ENCODE results near the gene NAV3. TPM values are rescaled to one million over a fixed set of nuclear protein-coding genes. Genes with fewer than 3 reads are reported as not detected.

The NAV3 gene
- total RNA-seq, 4 donors from 2014 or later: 4.6 to 10.7 (median 6.6) TPM

DNA sequence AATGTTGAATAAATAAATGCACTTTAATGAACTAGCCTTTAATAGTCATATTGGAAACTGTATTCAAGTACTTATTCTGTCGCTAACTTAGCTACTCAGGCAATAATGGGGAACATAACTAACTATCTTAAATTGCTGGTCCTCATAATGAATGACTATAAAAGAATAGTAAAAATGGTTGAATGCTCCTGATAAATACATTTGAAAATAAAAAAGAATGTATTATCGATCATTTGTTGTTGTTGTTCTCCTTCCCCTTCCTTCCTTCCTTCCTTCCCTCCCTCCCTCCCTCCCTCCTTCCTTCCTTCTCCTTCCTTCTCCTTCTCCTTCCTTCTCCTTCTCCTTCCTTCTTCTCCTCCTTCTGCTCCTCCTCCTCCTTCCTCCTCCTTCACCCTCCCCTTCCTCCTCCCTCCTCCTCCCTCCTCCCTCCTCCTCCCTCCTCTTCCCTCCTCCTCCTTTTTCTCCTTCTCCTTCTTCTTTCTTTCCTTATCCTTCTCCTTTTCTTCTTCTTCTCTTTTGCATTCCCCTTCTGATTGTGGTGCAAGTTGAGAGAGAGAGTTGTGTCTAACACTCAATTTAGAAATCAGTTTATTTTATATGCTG lies 133.0 kb downstream of the NAV3 start:
- no peak overlapping the region for H3K4me3 ChIP-seq
- H3K9me3 ChIP-seq: no peaks in the 10 kb centered on the region
- H3K36me3 ChIP-seq: no peaks in the 10 kb centered on the region
- 82 to 90% methylated on average over 2 of the region's 2 CpGs for WGBS, 2 donors (ENCODE audit: low coverage in 1 of 2)
- no peaks in the 10 kb centered on the region for H3K4me1 ChIP-seq
- no peaks in the 10 kb centered on the region for H3K27me3 ChIP-seq
- TF ChIP-seq, protein P1, sequence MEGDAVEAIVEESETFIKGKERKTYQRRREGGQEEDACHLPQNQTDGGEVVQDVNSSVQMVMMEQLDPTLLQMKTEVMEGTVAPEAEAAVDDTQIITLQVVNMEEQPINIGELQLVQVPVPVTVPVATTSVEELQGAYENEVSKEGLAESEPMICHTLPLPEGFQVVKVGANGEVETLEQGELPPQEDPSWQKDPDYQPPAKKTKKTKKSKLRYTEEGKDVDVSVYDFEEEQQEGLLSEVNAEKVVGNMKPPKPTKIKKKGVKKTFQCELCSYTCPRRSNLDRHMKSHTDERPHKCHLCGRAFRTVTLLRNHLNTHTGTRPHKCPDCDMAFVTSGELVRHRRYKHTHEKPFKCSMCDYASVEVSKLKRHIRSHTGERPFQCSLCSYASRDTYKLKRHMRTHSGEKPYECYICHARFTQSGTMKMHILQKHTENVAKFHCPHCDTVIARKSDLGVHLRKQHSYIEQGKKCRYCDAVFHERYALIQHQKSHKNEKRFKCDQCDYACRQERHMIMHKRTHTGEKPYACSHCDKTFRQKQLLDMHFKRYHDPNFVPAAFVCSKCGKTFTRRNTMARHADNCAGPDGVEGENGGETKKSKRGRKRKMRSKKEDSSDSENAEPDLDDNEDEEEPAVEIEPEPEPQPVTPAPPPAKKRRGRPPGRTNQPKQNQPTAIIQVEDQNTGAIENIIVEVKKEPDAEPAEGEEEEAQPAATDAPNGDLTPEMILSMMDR (IDR thresholded peaks at IDR 0.05): no peak
- TF ChIP-seq POLR2AphosphoS5 (IDR thresholded peaks at IDR 0.05) (no peak), EP300 (IDR thresholded peaks at IDR 0.05) (no peak), POLR2A (IDR thresholded peaks at IDR 0.05) (no peak)
- ATAC-seq: no peak
- H3K27ac ChIP-seq: no peak overlapping the region

DNA sequence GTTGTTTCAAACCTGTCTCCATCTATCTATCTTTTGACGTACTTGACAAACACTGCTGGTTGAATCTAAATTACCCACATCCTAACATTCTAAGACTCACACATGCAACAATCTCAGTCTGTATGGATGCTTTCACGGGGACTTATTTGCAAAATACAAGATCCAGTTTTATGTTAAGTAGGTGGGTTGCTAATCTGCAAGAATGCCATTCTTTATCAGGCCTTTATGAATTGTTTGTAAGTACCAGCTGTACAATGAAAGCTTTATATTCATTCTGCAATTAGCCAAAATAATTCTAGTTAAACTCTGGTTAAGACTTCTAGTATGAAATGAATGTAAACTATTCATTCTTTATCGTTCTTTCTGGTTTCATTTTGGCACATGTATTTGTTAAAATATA lies 135.1 kb downstream of the NAV3 start:
- Histone ChIP-seq H3K36me3 (no peaks in the 10 kb centered on the region), H3K27ac (no peak overlapping the region), H3K27me3 (no peaks in the 10 kb centered on the region), H3K4me3 (no peak overlapping the region), H3K9me3 (no peaks in the 10 kb centered on the region), H3K4me1 (no peaks in the 10 kb centered on the region)
- WGBS, 2 donors (ENCODE audit: low coverage in 1 of 2): 25 to 52% methylated on average over 2 to 3 of the region's 3 CpGs
- TF ChIP-seq, protein P1 (IDR thresholded peaks at IDR 0.05): no peak
- TF ChIP-seq EP300 (IDR thresholded peaks at IDR 0.05) (no peak), POLR2AphosphoS5 (IDR thresholded peaks at IDR 0.05) (no peak)
- ATAC-seq: no peak

DNA sequence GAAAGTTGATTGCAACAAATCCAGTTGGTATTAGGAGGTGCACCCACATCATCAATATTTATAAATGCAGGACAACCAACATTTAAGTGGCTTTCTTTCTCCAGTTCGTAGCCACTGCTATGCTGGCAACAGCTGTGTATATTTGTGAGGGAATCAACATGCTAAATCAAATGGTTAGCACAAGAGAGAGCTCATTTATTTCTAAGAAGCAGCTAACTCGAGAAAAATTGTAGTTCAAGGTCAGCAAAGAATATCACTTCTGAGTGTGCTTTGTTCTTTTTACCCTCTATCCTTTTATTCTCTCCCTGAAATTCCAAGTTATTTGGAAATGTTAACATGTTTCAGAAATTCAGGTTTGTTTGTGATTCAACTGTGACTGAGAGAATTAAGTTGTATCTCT lies 137.3 kb downstream of the NAV3 start:
- Histone ChIP-seq H3K36me3 (no peaks in the 10 kb centered on the region), H3K9me3 (no peaks in the 10 kb centered on the region), H3K4me1 (no peaks in the 10 kb centered on the region), H3K27ac (no peak overlapping the region), H3K4me3 (no peak overlapping the region), H3K27me3 (no peaks in the 10 kb centered on the region)
- TF ChIP-seq EP300 (IDR thresholded peaks at IDR 0.05) (no peak), POLR2AphosphoS5 (IDR thresholded peaks at IDR 0.05) (no peak)
- TF ChIP-seq, protein P1 (IDR thresholded peaks at IDR 0.05): no peak
- 43 to 54% methylated on average over 2 of the region's 2 CpGs for WGBS, 2 donors (ENCODE audit: low coverage in 1 of 2)
- ATAC-seq: no peak

DNA sequence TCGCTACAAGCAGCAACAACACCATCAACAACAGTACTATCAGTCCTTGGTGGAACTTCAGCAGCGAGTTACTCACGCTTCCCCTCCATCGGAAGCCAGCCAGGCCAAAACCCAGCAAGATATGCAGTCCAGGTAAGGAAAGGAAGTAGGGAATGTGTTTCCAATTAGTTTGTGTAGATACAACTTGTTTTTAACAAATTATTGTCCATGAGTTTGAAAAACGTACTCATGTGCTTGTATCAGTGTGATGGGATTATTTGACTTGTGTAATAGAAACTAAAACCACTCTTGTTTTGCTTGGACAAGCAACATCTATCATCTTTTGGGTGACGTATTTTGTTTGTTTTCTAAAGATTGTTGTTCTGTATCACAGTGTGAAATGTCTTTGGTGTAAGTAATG lies 137.9 kb downstream of the NAV3 start:
- Histone ChIP-seq H3K4me3 (no peak overlapping the region), H3K36me3 (no peaks in the 10 kb centered on the region)
- ATAC-seq: no peak

DNA sequence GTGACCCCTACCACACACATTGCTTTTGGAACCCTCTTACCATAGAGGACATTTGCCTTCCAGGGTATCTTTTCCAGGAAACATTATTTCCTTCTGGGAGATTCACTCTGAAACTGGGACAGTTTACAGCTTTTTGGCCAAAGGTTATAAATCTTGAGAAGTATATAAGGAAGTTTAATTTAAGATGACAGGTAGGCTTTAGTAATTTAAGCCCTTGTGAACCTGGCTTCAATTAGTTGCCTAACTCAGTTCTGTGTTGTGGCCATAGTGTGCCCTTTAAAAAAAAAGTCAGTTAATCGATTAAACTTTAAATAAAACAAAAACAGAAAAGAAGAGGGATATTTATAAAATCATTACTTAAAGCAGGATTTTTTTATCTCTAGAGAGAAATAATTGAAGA lies 142.9 kb downstream of the NAV3 start:
- no peaks in the 10 kb centered on the region for H3K27me3 ChIP-seq
- H3K4me1 ChIP-seq: no peaks in the 10 kb centered on the region
- TF ChIP-seq EP300 (IDR thresholded peaks at IDR 0.05): no peak
- TF ChIP-seq POLR2A (IDR thresholded peaks at IDR 0.05): no peak
- TF ChIP-seq, protein P1 (IDR thresholded peaks at IDR 0.05): no peak
- no peak for TF ChIP-seq POLR2AphosphoS5 (IDR thresholded peaks at IDR 0.05)
- 17 to 60% methylated on average over 1 of the region's 1 CpG for WGBS, 2 donors (ENCODE audit: low coverage in 1 of 2)
- H3K9me3 ChIP-seq: no peaks in the 10 kb centered on the region
- ATAC-seq: no peak
- H3K36me3 ChIP-seq: no peaks in the 10 kb centered on the region
- H3K4me3 ChIP-seq: no peak overlapping the region
- H3K27ac ChIP-seq: no peak overlapping the region

More for the DNA sequence above, 137.9 kb downstream of the NAV3 start:
- TF ChIP-seq POLR2A (IDR thresholded peaks at IDR 0.05): no peak
- TF ChIP-seq POLR2AphosphoS5 (IDR thresholded peaks at IDR 0.05): no peak
- TF ChIP-seq, protein P1 (IDR thresholded peaks at IDR 0.05): no peak
- TF ChIP-seq EP300 (IDR thresholded peaks at IDR 0.05): no peak
- Histone ChIP-seq H3K4me1 (no peaks in the 10 kb centered on the region), H3K9me3 (no peaks in the 10 kb centered on the region), H3K27me3 (no peaks in the 10 kb centered on the region), H3K27ac (no peak overlapping the region)
- WGBS, 2 donors (ENCODE audit: low coverage in 1 of 2): 84 to 92% methylated on average over 3 to 6 of the region's 6 CpGs

Measured in gastroesophageal sphincter (tissue), 4 donors.